Left ventricle myocardium inferior (tissue), 1 donor: ENCODE measurements around the gene MYO9A. TPM values are rescaled to one million over a fixed set of nuclear protein-coding genes. Genes with fewer than 3 reads are reported as not detected.

Experiments used
- DNase-seq: peaks from one replicate; pipeline ENCODE4 v3.0.0-alpha.2; 2020
- H3K27ac ChIP-seq: fragments of 200-600 bp; replicated peaks from 2 replicates; pipeline ENCODE4 v1.8.0; 2021
- H3K27me3 ChIP-seq: fragments of 200-600 bp; 2 replicates; pipeline ENCODE4 v1.8.0; 2021; ENCODE audit warnings: low read depth
- H3K36me3 ChIP-seq: fragments of 200-600 bp; 2 replicates; pipeline ENCODE4 v1.8.0; 2021
- H3K4me1 ChIP-seq: fragments of 200-600 bp; 2 replicates; pipeline ENCODE4 v1.8.0; 2021
- H3K4me3 ChIP-seq: fragments of 200-600 bp; 2 replicates; pipeline ENCODE4 v1.8.0; 2021; ENCODE audit warnings: mild to moderate bottlenecking, moderate library complexity
- H3K9me3 ChIP-seq: fragments of 200-600 bp; replicated peaks from 2 replicates; pipeline ENCODE4 v1.8.0; 2021
- CTCF ChIP-seq: fragments of 200-600 bp; IDR thresholded peaks from 2 replicates; pipeline ENCODE4 v1.8.0; 2021; ENCODE audit warnings: antibody characterized with exemption, mild to moderate bottlenecking, borderline replicate concordance
- intact Hi-C: fragments of 100-400 bp; cut with micrococcal nuclease; formaldehyde crosslinking; loops from one replicate; pipeline ENCODE4 v1.11.0; 2022
- total RNA-seq: library from RNA; stranded (reverse); fragmentation: NEBNext Ultra II Directional; extraction: Animal tissue kit (Norgen Biotek cat#: 25700); gene quantifications from one replicate; pipeline ENCODE4 v1.2.1, GENCODE V29; 2021
- donor health status: DM: no; HTN: yes; CAD: no; lungs with severe emphysema.

The MYO9A gene
- total RNA-seq, 1 donor from 2014 or later: 22.5 TPM

GRCh38 chr15:71973366-71973765, 144.6 kb downstream of the MYO9A start:
- H3K4me3 ChIP-seq: no peak overlapping the region
- no peak for DNase-seq
- no peak for TF ChIP-seq CTCF
- peaks cover 17% of the 10 kb centered on the region for H3K36me3 ChIP-seq
- no peaks in the 10 kb centered on the region for H3K9me3 ChIP-seq
- intact Hi-C loops: no loop called here
- no peaks in the 10 kb centered on the region for H3K4me1 ChIP-seq
- H3K27ac ChIP-seq: no peak overlapping the region
- no peaks in the 10 kb centered on the region for H3K27me3 ChIP-seq

DNA sequence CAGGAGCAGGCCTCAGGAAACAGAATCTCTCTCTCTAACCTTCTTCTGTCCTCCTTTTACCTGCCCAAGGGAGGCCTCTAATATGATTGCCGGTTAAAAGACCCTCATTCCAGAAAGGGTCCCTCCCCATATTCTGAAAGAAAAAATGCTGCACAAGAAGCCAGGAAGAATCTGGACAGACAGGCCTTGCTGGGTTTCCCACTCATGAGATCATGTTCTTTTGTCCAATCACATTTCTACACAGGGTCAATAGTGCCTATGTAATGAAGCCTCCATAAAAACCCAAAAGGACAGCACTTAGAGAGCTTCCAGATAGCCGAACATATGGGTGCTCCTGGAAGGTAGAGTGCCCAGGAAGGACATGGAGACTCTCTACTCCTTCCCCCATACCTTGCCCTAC, 146.0 kb downstream of the MYO9A start:
- Histone ChIP-seq H3K4me3 (no peak overlapping the region), H3K27me3 (no peaks in the 10 kb centered on the region), H3K27ac (no peak overlapping the region), H3K9me3 (no peaks in the 10 kb centered on the region), H3K4me1 (no peaks in the 10 kb centered on the region), H3K36me3 (peaks cover 12% of the 10 kb centered on the region)
- intact Hi-C loops: no loop called here
- no peak for TF ChIP-seq CTCF
- no peak for DNase-seq

- intact Hi-C loops: no loop called here
- H3K9me3 ChIP-seq: no peaks in the 10 kb centered on the region
- DNase-seq: no peak
- no peak for TF ChIP-seq CTCF
- H3K4me3 ChIP-seq: no peak overlapping the region
- H3K27me3 ChIP-seq: no peaks in the 10 kb centered on the region
- no peaks in the 10 kb centered on the region for H3K4me1 ChIP-seq
- no peak overlapping the region for H3K27ac ChIP-seq
- H3K36me3 ChIP-seq: peaks cover 8% of the 10 kb centered on the region
These were observed 147.5 kb downstream of the MYO9A start for GRCh38 chr15:71970435-71970834.

GRCh38 chr15:71962537-71962936, 155.4 kb downstream of the MYO9A start:
- Histone ChIP-seq H3K4me1 (peaks cover 24% of the 10 kb centered on the region), H3K4me3 (no peak overlapping the region), H3K36me3 (peaks cover 22% of the 10 kb centered on the region), H3K9me3 (no peaks in the 10 kb centered on the region), H3K27me3 (no peaks in the 10 kb centered on the region), H3K27ac (peak overlapping the region; percentile 43)
- no peak for TF ChIP-seq CTCF
- intact Hi-C loops: no loop called here
- DNase-seq: no peak

GRCh38 chr15:71957026-71957425, 160.9 kb downstream of the MYO9A start:
- peaks cover 18% of the 10 kb centered on the region for H3K36me3 ChIP-seq
- peaks cover 19% of the 10 kb centered on the region for H3K4me1 ChIP-seq
- no peaks in the 10 kb centered on the region for H3K27me3 ChIP-seq
- no peak overlapping the region for H3K4me3 ChIP-seq
- no peak overlapping the region for H3K27ac ChIP-seq
- intact Hi-C loops: no loop called here
- no peak for DNase-seq
- H3K9me3 ChIP-seq: no peaks in the 10 kb centered on the region
- no peak for TF ChIP-seq CTCF

DNA sequence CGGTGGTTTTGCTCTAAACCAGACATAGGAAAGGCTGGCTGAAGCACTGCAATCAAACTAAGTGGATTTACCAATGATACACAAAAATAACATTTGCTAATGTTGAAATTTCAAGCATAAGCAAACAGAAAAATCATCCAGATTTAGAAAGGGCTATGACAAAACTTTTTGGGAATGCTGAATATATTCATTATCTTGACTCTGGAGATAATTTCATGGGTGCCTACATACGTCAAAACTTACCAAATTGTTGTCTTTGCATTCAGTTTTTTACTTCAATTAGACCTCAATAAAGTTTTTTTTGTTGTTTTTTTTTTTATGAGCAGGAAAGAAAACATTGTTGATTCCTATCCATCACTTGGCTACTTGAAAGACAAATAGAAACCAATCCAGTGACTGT, 166.8 kb downstream of the MYO9A start:
- peaks cover 22% of the 10 kb centered on the region for H3K36me3 ChIP-seq
- intact Hi-C loops: no loop called here
- no peak for TF ChIP-seq CTCF

More for the DNA sequence above, 166.8 kb downstream of the MYO9A start:
- no peak overlapping the region for H3K4me3 ChIP-seq
- no peaks in the 10 kb centered on the region for H3K4me1 ChIP-seq
- H3K9me3 ChIP-seq: no peaks in the 10 kb centered on the region
- H3K27me3 ChIP-seq: no peaks in the 10 kb centered on the region
- no peak overlapping the region for H3K27ac ChIP-seq
- no peak for DNase-seq
